ENCODE measurements around the gene NME1.

- TF ChIP-seq CTCF (IDR thresholded peaks at IDR 0.05; ENCODE audit: poor library complexity, severe bottlenecking) (peak; percentile 98), RAD21 (conservative IDR thresholded peaks at IDR 0.05) (peak; percentile 92)
These were observed at the start of gene NME1 for GRCh38 chr17:51153210-51154072.

All from neural cell (in vitro differentiated cells).